CD4-positive, alpha-beta T cell treated with Interleukin-1 beta for 1 hour (primary cell): ENCODE measurements around the gene EIF4E3.

Experiments
- DNase-seq, 2 donors: peaks; one replicate each; pipeline ENCODE4 v3.0.0-alpha.2; 2020 to 2022

Gene EIF4E3

DNA sequence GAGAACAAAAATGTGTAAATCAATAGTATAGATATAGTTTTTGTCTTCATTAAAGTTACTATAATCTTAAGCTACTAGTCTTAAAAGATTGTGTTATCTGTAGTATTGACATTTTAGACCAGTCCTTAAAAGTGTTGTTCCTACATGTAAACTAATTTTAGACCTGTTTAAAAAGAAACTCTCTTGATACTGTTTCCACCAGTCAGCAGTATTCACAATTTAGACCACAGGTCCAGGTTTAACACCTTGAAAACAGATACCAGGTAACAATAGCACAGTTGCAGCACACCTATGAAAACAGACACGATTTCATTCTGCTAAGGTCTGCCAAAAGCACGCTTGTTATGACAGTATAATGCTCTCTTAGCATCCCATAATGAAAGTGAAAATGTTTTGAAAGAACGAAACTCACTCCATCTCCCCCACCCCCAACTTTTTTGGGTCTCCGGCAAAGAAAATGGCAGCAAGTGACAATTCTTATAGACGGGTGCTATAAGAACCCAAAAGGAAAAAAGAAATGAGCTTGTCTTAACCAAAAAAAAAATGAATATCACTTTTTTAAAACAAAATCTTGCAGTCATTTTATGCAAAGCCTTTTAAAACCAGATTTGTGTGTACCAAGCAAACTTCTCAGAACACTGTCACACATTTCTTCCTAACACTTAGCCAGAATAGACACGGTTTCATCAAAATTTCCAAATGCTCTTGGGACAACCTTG, 1.6 kb downstream of the EIF4E3 start:
- peak; percentile 44 to 75 for DNase-seq

DNA sequence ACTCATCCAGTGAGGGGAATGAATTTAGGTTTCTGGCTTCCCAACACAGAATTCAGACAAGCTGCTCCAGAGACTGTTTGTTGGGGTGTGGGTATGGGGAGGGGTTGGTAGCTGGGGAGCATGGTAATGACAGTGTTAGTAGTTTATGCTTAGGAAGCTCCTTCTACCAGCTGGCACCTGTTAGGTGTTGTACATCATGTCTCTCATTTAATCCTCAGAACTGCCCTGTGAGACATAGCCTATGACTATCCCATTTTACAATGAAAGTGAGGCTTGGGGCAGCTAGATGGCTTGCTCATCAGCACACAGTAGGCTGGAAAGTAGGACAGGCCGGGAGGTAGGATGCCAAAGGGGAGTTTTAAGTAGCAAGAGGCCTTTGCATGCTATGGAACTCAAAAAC, 2.5 kb downstream of the EIF4E3 start:
- DNase-seq, result no peak

DNA sequence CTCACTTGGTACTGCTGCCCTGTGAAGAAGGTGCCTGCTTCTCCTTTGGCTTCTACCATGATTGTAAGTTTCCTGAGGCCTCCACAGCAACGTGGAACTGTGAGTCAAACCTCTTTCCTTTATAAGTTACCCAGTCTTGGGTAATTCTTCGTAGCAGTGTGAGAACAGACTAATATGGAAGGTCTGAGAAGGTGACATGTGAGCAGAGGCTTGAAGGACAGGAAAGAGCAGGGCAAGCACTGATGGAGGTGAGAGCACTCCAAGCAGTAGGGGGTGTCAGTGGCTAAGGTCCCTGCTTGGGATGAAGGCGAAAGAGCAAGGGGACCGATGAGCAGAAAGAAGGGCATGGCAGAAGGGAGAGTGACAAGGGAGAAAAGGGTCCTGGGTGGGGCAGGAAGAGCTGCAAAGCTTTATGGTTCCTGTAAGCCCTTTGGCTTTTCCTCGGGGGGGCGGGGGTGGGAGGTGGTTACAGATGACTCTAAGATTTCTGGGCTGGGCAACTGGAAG, 3.5 kb downstream of the EIF4E3 start:
- no peak for DNase-seq

DNA sequence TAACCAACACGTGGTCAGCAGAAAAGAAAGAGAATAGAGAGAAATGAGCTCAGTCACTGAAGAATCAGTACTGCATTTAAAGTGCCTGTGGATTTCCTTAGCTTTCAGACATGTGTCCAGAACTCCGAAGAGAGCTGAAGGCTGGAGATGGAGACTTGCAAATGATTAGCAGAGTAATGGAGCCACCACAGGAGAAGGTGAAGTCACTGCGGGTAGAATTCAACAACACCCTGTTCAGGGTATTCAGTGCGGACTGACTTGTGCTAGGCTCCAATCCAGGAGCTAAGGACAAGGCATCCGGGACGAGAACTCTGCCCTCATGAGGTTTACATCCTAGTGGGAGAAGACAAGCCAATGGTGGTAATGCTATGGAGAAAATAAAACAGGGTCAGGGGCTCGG, 4.2 kb downstream of the EIF4E3 start:
- no peak for DNase-seq

DNA sequence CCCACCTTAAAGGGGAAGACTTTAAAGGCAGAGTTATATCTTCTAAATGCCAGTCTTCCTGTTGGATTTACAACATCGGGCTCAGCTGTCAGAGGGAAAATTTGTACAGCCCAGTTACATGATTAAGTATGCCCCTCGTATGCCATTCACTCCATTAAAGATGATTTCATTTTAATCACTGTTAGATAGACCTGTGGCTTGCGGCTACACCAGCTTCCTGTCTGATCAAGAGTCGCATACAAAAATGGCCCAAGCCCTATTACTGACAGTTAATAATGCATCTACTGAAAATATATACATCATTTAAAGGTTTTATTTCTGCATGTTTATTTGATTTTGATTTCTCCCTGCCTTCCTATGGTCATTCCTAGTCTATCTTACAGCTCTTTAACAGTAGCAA, 7.1 kb downstream of the EIF4E3 start:
- DNase-seq, result no peak

DNA sequence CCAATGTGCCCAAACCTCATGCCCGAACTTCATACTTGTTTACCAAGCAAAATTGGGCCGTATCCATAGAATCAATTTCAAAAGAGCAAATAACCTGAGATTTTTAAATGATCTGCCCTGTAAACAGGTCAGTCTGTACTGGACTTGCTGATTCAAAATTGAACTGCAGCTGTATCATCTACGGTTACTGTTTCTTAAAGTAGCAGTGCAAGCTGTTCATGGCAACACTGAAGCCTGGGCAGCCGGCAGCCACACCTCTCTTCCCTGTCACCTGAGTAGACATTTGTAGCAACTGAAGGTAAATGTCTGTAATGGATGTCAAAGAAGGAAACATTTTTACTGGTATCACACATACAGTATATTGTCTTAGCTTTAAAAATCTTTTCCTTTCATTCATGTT, 10.6 kb downstream of the EIF4E3 start:
- DNase-seq, result no peak

DNA sequence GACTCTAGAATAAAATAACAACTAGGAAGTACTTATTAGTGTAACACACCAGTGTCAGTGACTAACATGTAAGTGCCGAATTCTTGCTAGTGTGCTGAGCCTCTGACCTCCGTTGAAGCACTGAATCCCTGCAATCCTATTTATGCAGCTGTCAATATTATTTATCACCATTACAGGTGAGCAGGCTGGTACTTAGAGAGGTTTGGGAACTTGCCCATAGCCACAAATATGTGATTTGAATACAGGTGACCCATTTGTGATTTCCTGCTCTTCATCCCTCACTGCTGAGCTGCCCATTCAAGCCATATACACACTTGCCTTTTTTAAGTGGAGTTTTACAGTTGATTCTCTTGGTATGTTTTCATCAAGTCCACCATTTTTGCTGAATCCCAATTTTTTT, 12.2 kb downstream of the EIF4E3 start:
- no peak for DNase-seq

DNA sequence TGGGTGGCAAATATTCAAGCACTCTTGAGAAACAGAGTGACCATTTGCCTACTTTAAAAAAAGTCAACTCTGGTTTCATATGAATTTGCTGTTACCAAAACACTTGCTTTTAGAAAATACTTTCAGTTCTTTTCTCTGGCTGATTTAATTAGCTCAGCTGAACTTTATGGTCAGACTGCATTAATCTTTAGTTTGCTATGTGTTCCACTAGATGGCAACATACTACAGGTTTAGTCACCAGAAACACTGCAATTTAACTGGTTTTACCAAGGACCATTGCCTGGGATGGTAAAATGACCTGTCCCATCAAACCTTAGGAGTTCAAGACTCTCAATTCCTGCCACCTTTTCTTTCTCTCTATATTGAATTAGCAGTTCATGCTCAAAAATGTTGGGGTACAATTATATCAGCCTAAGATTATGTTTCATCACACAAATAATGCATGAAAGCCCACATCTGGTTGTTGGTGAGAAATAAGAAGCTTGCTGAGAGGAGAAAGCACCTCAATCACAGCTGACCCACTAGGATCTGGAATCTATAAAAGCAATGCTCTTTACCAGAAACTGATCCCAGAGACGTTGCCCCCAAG, 14.2 kb downstream of the EIF4E3 start:
- DNase-seq, result peak in 1 of 2 donors; percentile 68

DNA sequence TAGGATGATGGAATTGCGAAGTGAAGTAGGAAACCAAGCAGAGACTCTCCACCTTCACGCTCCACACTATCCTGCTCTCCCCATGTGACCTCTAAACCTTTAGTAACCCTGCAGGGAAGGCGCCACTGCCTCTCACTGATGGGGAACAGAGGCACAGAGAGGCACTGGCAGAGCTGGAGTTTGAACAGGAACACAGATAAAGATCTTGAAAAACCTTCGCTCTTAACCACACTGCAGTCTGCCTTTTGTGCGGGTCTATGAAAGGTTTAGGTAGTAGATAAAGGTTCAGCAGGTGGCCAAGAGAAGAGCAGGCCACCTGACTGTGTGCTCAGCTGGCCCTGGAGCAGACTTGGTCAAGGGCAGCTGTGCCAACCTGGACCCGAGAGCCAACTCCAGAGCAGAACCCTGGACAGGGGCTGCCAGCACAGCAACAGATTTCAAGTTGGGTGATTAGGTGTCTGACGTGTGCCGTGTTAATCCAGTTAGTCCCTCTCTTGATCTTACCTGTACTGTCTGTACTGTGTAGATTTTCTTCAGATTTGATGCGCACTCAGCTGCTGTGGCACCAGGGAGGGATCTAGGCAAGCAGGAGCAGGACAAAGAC, 15.2 kb downstream of the EIF4E3 start:
- DNase-seq, result no peak

DNA sequence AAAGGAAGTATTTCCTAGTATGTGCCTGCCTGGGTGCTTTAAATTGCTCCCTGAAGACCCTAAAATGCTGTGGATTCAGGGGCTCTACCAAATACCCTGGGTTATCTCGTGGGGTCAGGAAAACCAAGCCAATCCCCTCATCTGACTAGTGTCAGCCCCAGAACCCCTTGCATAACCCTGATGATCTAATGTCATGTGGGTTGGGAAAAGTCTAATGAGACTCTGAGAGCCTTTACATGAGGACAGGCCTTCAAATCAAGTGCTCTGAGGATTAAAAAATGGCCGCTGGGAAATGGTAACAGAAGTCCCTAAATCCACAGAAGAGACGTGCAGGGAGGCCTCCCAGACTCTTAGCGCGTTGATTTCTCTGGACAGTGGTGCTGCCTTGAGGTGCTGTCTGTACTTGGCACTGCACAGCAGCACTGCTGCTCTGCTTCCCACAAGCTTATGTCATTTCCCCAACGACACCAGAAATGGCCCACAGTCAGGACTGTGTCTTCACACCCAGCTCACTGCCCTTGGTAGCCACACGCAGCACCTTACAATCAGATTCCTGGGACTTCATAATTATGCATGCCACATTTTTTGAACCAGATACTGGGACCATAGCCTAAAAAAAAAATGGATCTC, 16.6 kb downstream of the EIF4E3 start:
- DNase-seq, result no peak

DNA sequence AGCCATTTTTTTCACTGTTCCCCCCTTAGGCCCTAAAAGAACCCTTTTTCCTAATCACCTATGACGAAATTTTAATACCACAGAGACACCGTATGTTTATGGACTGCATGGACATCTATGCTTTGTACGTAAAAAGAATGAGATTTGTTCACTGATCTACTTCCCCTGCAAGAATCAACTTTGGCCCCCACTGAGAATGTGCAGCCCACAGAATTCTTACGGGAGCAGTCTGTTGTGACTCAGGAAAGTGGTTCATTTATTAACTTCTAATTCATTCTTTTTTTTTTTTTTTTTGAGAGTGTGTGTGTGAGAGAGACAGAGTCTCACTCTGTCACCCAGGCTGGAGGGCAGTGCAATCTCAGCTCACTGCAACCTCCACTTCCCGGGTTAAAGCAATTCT, 17.6 kb downstream of the EIF4E3 start:
- no peak for DNase-seq

DNA sequence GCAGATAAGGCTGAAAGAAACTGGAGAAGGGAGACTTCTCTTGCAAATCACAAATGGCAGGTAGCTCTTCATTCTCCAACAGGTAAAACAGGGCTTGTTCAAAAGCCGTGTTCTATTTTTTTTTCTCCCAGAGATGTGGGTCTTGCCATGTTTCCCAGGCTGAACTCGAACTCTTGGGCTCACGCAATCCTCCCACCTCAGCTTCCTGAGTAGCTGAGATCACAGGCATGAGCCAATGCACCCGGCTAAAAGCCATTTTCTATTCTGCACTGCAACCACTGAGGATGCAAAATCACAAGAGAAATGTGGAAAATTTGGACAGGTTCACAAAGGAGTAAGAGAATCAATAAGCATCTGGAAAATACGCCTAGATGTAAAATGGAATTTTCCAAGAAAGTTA, 19.5 kb downstream of the EIF4E3 start:
- DNase-seq, result no peak

DNA sequence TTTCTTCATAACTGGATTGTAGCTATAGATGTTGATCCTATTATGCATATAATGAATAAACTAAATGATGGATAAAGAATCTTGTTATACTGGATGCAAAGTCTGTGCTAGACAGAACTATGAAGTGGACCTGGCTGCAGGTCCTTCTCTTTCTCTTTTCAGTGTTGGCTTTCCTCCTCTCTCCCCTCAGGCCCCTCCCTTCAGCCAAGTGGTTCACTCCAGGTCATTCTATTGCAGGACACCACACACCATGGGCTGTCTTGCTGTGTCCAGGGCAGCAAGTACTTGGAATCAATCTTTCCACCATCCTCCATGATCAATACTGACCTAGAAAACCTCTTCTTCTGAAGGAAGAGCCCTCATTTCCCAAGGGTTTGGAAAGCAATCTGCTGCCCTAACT, 20.3 kb downstream of the EIF4E3 start:
- no peak for DNase-seq

DNA sequence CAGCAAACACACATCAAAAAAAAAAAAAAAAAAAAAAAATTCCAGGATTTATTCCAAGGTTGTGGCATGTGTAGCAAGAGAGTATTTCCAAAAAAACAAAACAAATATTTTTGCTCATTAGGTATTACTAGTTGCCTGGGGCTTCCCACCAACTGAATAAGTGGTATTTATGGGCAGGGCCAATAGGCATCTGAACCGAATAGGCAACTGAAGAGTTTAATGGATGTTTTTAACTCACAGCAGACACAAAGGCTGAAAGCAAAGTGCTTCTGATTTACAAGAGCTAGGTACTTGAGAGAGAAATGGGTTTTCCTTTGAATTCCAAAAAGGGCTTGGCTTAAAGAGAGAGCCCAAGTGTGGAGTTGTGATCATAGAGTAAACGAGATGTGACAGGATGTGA, 21.4 kb downstream of the EIF4E3 start:
- DNase-seq, result no peak

DNA sequence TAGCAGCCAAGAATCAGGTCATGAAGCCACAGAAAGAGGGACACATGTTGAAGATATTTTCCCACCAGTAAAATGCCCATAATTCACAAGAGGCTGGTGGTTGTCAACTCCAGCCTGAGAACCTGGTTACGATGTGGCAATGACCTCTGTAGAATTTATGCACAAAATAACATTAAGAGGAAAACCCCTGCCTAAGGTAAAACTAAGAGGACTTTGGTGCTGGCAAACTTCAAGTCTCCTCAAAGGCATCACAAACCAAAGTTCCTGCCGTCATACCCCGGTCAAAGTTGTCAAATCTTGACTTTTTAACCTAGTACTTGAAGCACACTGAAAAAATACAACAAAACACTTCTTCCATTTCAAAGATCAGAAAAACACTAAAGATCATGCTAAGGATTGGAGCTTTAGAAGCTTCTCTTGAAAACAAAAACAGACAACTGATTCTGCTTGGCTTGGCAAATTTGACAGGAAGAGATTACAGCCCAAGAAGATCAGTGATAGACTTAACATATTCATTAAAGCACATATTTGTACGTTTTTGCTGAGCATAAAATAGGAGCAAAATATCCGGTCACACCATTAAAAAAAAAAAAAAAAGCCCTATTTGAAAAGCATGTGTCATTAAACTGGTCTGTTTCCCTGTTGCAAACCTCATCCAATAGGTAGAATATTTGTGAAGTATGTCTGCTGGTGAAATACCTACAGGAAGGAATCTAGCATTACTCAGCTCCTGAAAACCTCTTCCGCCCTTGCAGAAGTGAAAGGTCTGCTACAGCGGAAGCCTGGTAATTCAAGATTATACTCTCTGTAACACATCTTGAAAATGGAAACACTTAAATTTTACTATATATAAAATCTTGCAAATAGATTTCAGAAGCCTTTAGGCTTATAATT, 22.8 kb downstream of the EIF4E3 start:
- DNase-seq, result peak in 1 of 2 donors; percentile 48

DNA sequence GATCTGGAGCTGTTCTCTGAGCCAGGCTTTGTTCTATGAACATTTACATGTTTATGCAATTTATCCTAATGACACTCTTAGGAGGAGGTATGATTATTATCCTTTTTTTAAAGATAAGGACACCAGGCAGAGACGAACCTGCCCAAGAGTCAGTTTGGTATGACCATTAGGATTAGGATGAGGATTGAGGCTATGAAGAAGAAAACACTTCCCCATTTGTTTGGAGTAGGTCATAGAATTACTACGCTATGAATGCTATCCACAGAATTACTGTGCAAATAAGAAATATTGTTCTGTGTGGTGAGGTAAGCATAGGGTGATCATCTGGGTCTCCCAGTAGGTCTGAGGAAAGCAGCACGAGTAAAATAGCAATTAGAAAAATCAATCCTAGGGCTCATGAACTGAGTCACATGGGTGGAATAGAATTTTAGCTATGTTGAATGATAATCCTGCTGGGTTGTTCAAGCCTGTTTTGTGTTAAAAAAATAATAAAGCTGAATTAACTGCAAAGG, 23.9 kb downstream of the EIF4E3 start:
- no peak for DNase-seq

DNA sequence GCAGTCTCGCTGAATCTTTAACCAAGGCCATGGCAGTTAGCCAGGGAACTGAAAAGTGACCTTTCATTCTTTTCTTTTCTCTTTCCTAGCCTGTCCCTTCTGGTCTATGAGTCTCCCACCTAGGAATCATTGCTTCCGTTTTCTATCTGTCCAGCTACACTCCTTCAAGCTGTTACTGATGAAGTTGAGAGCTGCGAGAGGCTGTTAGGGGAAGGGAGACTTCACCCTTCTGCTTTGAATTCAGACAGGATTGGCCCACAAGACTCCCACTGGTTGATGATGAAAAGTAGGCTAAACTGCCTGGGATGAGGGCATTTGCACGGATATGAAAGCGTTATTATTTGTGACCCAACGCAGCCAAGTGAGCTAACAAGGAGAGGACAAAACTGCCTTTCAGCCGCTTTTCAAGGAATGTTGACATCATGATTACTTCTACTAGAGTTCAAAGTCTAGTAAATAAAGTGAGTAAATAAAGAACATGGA, 30.2 kb downstream of the EIF4E3 start:
- DNase-seq, result no peak

DNA sequence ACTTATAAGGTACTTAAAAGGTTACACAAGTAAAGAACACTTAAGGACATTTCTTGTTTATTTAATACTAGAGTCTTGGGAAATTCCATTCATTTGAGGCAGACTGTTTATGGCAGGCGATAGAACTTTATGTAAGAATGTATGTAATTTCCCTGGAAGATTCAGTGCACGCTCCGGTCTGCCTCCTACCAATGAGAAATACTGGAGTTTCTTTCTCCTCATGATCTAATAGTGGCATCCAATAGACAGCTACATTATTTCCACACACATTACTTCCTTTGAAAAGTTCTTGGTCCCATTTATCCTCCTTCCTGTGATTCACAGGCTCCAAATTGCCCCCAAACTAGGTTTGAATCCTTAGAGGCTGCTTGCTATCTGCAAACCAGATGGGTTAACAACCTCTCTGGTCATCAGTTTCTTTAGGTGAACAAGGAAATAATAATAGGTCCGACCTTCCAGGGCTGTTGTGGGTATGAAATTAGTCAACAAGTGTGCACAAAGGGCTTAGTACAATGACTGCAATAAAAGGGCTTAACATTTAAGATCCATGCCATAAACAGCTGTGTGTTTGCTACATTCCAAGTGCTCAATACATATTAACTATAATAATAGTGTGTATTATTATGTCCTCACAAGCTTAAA, 30.7 kb downstream of the EIF4E3 start:
- DNase-seq, result no peak

DNA sequence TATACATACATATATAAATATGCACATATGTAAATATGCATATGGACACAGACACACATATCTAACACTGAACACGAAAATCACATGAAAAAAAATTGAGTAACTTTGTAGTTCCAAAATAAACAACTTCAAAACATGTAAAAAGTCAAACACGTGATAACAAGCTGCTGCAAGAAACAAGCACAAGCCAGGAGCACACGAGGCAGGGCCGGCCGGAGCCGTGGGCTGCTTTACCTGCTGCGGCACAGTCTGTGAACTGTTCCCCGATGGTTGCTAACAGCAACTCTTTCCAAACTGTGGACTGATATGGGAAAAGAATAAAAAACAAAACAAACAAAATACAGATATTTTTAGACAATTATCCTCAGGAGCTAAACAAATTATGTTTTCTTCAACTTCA, 31.6 kb downstream of the EIF4E3 start:
- DNase-seq, result no peak

DNA sequence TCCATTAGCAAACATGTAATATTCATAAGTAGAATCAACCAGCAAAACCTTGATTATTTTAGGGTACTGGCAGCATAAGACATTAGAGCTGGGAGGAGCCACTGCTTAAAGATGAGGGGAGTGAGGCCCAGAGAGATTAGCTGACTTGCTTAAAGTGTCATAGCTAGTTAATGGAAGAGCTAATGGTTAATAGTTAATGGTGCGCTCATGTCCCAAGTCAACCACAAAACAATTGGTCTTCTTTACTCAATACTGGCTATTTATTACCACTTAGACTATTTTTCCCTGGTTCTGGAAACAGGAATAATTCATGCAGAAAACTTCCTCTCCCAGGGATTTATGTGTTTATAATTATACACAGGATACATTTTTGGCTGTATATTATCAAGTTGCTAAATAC, 33.1 kb downstream of the EIF4E3 start:
- no peak for DNase-seq

DNA sequence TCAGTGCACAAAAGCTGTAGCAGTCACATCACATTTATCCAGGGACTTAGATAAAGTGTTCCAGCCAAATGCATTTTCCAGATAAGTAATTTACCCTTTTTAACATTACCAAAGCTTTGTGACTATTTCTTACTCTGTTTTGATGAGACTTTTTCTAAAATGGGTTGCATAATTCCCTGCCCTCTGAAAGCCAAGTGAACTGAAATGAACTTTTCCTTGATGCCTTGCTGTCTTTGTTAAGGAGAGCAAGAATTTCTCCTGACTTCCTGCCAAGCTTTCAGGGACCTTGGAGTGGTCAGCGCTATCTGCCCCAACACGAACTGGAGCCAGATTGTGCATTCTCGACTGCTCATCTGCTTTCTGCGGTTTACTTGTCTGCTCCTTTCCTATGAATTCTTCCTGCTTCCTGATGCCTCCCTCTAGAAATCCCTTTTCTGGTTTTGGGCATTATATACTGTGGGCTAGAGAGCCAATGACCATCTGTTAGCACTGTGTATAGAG, 34.8 kb downstream of the EIF4E3 start:
- DNase-seq, result no peak

DNA sequence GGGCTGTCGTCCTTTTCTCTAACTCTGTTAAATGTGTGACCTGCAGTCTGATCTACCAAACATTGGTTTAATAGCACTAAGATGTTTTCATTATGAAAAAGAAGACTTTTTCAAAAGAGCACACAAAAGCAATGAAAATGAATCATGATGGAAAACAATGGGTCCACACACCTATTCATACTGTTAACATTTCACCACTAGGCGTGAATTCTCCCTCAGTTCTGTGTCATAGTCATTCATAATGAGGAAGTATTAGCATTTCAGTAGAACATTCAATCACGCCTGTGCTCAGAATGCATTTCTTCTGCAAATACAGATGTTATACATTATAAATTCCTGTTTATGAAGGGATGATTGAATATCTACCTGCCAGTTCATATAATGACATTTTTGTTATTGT, 35.9 kb downstream of the EIF4E3 start:
- DNase-seq, result no peak
